NCI-H226 (cell line): ENCODE data around the gene DYDC1.
"Not testable (repeated sequence)": the region's sequence is repeated elsewhere in the genome, so short reads cannot be mapped to it uniquely, and the experiment has no call there.

ENCODE experiments used
- DNase-seq: peaks from one replicate; pipeline ENCODE4 v3.0.0-alpha.2; 2015

Gene DYDC1

DNA sequence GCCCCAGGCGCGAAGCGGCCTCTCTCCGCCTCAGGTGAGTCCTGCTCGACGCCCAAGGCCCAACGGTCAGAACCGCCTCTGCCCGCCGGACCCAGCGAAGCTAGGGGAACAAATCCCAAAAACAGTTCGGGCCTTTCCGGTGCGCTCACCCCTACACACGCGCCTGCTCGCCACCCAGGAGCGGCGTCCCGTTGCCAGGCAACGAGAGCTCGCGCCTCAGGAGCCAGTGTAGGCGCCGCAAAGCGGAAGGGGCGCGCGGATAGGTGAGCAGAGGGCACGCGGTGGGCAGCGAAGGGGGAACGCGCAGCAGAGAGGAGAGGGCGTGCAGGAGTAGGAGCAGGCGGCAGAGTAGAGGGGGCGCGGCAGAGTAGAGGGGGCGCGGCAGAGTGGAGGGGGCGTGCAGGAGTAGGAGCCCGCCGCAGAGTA lies at the start of gene DYDC1, which contains the start of gene DYDC2:
DYDC1 (minus strand) TSS at position 193 of the 426 bp plus-strand sequence. CDS start 4,154 bp downstream, outside the sequence.
DYDC2 (plus strand) TSS at position 219 of the 426 bp plus-strand sequence. CDS start 5,663 bp downstream, outside the sequence.
- no peak for DNase-seq

DNA sequence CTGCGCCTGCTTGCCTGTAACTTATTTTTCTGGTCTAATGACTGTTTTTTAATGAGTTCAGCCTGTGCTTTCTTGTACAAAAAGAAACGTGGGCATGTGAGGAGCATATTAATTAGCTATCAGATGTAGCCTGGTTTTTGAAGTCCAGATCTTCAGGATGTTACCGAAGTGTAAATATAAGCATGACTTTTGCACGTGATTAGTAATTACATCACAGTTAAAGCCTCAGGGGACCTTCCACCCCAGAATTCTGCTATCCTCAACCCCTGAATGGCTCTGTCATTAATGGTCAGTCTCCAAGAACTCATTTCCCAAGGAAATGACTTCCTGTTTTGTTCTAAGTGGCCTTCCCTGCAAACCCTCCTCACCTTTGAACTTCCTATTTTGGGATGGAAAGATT lies 49.6 kb upstream of the DYDC1 start:
- no peak for DNase-seq

DNA sequence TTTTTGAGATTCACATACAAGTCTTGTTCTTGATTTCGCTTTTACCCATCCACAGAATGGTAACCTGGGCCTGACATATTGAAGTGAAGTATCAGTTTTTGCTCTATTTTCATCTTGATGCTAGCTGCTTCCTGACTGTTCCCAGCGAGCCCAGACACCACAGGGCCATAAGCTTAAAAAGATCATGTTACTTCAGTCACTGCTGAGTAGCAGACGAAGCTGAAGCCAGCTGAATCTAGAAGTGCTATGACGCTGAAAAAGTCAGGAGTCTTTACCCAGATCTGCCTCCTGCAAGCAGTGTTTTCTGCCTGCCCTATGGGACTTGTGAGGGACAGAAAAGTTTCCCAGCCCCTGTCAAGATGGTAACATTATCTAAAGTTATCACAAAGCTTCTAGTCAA lies 49.1 kb upstream of the DYDC1 start:
- no peak for DNase-seq

DNA sequence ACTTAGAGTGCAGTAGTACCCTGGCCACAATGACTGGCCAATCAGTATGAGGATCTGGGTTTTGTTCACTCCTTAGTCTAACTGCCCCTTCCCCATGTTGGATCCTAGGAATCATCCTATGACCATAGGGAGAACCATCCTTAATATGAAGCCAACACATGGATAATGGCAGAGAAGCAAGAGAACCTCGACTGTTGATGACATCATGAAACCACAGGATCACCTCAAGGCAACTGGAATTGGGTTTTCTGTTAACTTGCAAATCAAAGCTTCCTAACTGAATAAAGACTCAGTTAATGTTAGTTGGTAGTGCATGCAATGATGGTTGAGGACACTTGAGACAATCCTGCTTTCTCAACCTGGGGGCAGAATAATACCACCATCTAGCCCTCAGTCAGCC lies 48.5 kb upstream of the DYDC1 start:
- no peak for DNase-seq

DNA sequence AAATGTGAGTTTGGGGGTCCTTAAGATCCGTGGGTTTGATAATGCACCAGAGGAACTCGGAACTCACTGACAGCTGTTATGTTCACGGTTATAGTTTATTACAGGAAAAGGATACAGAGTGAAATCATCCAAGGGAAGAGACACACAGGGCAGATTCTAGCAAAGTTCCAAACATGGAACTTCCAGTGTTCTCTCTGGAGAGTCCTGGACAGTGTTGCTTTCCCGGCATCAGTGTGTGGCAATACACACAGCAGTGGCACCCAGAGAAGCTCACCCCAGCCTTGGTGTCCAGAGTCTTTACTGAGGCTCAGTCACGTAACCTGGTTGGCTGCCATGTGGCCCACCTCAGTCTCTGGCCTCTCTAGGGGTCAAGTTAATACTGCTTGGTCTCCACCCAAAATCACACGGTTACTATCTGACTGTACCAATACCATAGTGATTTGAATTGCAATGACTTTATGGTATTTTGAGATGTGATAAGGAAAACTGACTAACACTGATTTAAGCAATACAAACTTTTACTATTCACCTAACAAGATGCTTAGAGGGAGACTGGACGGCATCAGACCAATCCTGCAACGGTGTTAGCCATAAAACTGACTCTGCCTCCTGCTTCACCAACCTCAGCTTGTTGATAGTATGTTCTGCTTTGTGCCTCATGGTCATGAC lies 43.7 kb upstream of the DYDC1 start:
- DNase-seq = no peak

DNA sequence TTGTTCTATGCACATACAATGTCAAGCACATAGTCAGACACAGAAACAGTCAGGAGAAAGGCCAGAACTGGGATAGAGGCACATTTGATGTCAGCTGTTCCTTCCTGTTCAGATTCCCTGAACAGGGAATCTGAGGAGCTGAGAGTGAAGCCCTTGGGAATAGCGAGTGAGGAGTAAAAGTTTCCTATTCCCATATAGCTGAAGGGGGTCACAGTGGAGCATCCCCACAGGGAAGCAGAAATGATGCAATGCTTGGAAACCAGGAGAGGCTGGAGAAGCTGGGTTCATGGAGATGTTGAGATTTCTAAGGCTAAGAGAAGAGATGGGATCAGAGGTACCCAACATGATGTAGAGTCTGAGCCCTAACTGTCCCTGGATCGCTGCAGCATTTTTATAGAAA lies 40.5 kb upstream of the DYDC1 start:
- DNase-seq = no peak

DNA sequence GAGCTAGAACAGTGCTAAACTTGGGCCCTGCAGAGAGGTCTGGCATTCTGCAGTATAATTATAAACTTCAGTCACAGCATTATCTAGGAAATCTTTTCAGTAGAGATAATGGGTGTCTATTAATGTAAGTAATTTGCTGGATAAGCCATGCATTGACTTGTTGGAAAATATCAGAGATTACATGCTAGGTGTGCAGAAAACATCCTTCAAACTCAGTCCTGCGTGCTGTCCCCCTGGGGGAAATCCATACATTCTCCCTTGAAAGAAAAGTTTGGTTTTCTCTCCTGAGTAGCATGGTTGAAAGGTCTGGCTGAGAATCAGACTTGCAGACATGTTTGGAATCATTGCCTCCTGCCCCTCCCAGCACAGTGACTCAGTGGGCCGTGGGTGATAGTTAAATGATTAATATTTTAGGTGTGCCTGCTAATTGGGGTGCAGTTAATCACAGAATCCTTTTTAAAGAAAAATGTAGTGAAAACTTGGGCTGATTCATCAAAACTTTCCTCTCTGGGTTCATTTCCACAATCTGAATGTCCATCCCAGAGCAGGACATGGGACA lies 37.9 kb upstream of the DYDC1 start:
- DNase-seq = no peak

DNA sequence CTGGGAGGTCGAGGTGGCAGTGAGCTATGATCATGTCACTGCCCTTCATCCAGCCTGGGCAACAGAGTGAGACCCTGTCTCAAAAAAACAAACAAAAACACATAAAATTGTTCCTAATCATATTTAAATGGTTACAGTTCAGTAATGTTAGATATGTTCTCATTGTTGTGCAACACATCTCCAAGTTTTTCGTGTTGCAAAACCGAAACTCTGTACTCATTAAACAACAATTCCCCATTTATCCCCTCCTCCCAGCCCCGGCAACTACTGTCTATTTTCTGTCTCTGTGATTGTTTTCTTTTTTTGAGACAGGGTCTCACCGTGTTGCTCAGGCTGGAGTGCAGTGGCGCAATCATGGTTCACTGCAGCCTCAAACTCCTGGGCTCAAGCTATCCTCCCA lies 35.7 kb upstream of the DYDC1 start:
- no peak for DNase-seq

DNA sequence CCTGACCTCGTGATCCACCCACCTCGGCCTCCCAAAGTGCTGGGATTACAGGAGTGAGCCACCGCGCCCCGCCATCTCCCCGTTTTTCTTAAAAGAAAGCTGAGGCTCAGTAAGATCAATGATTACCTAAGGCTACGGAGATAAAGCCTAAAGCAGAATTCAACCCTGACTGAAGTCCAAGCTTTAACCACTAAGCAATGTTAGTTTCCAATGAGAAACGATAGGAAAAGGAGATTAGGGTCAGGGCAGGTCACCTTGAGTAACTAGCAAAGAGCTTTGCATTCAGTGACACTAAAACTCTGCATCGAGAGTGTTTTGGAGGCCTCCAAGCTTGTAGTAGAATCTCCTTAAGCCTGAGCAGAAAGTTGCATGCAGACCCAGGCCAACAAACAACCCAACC lies 34.2 kb upstream of the DYDC1 start:
- no peak for DNase-seq

DNA sequence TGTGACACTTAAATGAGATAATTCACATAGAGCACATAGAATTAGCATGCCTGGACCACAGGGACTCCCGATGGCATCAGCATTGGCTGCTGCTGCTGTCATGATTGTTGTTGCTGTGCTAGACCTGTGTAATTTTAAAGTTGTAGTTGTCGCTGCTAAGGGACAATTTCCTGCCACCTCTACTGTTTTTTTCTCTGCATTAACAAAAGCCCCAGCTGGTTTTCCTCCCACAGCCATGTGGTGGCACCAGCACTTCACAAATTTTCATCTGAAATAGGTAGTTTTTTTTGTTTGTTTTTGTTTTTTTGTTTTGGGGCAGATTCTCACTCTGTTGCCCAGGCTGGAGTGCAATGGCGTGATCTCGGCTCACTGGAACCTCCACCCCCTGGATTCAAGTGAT lies 26.4 kb upstream of the DYDC1 start:
- DNase-seq = no peak

DNA sequence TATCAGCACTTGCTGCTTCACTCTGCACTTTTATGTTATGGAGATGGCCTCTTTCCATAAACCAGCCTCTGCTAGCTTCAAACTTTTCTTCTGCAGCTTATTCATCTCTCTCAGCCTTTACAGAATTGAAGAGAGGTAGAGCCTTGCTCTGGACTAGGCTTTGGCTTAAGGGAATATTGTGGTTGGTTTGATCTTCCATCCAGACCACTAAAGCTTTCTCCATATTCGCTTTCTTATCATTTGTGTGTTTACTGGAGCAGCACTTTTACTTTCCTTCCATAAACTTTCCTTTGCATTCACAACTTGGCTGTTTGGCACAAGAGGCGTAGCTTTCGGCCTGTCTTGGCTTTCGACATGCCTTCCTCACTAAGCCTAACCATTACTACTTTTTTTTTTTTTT lies 23.6 kb upstream of the DYDC1 start:
- no peak for DNase-seq

DNA sequence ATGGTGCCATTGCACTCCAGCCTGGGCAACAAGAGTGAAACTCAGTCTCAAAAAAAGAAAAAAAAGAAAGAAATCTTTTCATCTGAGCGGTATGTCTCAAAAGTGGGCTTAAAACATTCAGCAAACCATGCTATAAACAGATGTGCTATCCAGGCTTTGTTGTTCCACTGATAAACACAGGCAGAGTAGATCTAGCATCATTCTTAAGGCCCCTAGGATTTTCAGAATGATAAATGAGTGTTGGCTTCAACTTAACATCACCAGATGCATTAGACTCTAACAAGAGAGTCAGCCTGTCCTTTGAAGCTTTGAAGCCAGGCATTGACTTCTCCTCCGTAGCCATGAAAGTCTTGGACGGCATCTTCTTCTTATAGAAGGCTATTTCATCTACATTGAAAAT lies 23.1 kb upstream of the DYDC1 start:
- no peak for DNase-seq

DNA sequence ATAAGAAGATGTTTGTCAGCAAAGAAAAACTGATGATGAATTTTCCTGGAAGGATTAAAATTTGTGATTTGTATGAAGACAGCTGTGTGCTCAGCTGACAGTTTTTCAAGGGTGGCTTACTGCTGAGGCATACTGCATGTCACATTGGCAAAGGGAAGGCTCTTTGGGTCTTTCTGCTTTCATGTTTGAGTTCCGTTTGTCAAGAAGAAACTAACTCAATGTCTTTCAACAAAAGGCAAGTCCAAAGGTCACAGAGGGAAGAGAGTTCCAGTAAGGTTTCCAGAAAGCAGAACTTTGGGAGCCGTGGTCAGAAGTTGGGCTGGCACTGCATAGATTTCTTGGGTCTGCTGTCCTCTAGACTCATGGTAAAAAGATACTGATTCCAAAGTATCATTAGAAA lies 16.9 kb upstream of the DYDC1 start:
- no peak for DNase-seq

DNA sequence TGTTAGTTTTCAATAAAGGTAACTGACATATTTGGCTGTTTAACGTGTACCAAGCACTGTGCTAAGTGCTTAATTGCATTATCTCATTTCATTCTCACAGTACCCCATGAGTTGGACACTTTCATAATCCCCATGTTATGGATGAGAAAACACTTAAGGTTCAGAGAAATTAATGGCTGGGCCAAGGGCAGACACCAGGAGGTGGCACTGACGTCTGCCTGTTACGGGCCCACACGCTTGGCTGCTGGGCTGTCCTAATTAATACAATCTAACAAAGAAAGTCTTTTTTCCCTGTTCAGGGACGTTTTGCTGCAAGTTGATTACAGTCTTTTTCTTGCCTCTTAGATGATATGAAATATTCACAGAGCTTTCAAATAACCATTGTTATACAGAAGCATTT lies 16.1 kb upstream of the DYDC1 start:
- no peak for DNase-seq

DNA sequence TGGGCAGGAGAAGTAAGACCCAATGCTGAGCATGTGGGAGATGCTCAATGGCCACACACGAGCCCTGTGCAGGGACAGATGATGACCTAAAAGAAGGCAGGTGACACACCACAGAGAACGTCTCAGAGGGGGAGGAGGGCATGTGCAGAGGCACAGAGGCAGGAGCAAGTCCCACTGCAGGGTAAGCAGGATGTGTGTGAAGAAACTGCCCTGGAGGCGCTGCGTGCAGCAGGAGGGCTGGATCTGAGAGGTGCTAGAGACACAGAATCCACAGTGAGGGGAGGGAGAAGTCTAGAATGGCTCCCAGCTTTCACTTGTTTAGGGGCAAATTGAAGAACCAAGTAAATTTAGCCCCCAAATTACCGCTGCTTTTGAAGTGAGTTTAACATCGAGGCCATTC lies 14.9 kb upstream of the DYDC1 start:
- no peak for DNase-seq

DNA sequence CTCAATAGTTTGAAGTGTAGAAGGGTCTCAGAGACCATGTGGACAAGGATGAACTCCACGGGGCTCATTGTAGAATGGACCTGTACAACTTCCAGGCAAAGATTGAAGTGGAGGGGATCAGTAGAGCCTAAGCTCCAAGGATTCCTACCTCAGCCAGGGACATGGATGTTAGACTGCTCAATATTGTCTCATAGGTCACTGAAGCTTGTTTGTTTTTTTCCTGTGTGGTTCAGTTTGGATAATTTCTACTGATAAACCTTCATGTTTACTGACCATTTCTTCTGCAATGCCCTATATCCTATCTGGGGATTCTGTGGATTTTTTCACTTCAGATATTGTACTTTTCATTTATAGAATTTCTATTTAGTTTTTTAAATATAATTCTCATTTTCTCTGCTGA lies 9.0 kb upstream of the DYDC1 start:
- DNase-seq = no peak

DNA sequence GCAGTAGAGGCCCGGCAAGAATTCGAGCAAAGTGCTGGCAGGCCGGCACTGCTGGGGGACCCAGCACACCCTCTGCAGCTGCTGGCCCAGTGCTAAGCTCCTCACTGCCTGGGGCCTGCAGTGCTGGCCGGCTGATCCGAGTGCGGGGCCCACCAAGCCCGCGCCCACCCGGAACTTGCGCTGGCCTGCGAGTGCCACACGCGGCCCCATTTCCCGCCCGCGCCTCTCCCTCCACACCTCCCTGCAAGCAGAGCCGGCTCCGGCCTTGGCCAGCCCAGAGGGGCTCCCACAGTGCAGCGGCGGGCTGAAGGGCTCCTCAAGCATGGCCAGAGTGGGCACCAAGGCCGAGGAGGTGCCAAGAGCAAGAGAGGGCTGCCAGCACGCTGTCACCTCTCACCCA lies 3.1 kb upstream of the DYDC1 start:
- no peak for DNase-seq

DNA sequence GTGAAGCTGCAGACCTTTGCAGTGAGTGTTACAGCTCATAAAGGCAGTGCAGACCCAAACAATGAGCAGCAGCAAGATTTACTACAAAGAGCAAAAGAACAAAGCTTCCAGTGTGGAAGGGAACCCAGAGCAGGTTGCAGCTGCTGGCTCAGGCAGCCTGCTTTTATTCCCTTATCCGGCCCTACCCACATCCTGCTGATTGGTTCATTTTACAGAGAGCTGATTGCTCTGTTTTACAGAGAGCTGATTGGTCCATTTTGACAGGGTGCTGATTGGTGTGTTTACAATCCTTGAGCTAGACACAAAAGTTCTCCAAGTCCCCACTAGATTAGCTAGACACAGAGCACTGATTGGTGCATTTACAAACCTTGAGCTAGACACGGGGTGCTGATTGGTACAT lies 2.4 kb upstream of the DYDC1 start:
- DNase-seq = not testable (repeated sequence)

DNA sequence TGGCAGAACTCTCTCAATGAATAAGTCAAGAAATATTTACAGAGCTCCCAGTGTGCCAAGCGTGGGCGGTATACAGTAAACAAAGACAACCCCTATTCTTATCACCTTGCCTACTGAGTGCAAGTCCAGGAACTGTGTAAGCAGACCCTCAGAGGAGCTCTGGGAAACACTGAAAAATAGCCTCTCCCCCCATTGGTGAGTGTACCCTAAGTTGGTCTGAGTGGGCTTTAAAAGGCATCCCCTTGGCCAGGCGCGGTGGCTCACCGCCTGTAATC lies 1.2 kb upstream of the DYDC1 start:
- DNase-seq = no peak

DNA sequence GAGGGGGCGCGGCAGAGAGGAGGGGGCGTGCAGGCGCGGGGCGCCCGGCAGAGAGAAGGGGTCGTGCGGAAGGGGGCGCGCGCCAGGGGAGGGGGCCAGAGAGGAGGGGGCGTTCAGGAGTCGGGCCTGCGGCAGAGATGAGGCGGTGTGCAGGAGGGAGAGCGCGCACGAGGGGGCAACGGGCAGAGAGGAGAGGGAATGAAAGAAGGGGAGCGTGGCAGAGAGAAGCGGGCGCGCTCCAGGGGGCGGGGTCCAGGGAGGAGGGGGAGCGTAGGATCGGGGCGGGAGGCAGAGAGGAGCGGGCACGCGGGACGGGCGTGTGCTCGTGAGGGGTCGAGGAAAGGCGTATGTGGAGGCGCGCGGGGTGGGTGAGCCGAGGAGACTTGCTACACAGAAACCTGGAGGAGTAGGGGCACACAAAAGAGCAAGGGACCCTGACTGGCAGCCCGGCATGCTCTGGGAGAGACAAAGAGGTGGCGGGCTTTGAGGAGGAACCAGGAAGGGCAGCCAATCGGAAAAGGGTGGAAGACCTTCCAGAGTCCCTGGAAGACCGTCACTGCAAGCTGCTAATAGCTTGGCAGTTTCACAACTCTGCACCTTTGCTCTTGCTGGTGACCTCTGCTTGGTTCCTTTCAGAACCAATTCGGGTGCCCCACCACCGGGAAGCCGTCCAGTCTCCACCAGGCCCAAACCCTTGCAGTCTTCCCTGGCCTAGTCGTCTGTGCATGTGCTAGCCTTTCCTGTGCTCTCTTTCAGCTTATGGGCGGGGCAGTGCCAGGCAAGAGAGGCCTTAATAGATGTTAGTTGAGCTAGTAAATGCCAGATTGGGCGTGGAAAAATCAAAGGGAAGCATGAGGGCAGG lies 665 bp upstream of the DYDC1 start:
- DNase-seq = no peak

DNA sequence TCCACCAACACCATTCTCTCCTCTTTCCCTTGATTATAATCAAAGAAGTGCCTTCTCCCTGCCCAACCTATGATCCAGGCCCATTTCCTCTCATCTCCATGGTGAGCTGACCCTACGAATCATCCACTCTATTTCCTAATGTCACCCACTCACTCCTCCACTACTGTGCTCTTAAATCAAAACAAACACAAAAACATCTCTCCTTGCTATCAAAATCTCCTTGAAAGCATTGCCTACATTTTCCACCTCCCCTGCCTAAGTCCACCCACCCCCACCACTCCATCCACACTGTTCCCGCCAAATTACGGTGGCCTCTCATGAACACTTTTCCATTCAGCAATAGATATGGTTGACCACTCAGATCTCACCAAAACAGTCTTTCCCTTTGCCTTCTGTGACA lies 5.3 kb downstream of the DYDC1 start:
- DNase-seq = no peak

DNA sequence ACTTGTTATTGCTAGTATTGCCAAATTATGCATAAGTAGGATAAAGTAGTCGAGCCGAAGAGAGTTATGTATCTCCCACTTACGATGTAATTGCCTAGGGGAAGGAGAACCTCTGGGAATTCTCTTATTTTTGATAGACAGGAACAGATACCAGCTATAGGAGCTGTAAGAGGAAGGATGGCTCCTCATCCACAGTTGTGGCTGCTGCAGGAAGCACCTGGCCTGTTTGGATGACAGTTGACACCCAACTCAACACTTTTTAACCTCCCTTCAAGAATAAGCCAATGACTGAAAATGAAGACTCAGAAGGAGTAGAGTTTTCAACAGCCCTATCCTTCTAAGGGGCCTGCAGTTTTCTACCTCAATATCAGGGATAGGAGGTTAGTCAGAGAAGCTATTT lies 6.3 kb downstream of the DYDC1 start:
- no peak for DNase-seq

DNA sequence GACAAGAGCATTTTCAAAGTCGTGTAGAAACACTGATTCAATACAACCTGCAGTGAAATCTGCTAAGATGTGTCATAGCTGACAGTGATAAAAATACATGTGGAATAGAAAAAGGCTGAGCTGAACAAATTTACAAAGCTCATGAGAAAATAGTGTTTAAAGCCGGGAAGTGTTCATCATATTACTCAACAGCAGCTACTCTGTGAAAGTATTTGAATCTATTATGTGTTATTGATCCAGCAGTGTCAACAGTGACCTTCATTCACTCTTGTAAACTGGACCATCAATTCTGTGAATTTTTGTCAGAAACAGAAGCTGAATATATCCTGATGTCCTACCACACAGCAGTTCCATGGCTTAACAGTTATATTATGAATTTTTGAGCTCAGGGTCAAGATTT lies 11.6 kb downstream of the DYDC1 start:
- no peak for DNase-seq

DNA sequence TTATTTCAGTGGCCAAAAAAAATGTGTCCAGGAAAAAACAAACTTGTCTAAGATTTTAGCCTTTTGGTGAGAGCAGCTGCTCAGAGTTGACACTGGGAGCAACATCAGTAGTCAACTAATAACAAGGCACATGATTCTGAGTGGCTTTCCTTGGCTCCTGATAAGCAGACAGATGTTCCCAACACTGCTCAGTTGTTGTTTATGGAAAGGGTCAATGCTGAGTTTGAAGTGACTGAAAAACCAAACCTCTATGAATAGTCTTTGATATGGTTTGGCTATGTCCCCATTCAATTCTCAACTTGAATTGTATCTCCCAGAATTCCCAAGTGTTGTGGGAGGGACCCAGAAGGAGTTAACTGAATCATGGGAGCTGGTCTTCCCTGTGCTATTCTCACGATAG lies 12.3 kb downstream of the DYDC1 start:
- no peak for DNase-seq
